K562 (cell line): ENCODE results near the gene BAG1. TPM values are rescaled to one million over a fixed set of nuclear protein-coding genes. Genes with fewer than 3 reads are reported as not detected.

Source experiments
- ATAC-seq: fragments of 200-7000 bp; cut with Tn5 transposase; 3 replicates; pipeline ENCODE4 v1.9.1; 2020; ENCODE audit warnings: moderate library complexity
- BruUV-seq: library from RNA; stranded (reverse); fragments of 400-500 nt; replicated peaks from 2 replicates; lab custom pipeline; 2021; lab: Mats Ljungman, UMichigan
- CTCF ChIA-PET: fragments of 300-600 bp; formaldehyde crosslinking; extraction: SDS; loops from one replicate; lab custom pipeline; 2021; ENCODE audit warnings: low intra/inter-chr PET ratio; lab: Yijun Ruan, JAX
- POLR2A ChIA-PET: fragments of 300-600, 350-650 bp; sonication (Branson Sonifier 250); formaldehyde crosslinking; extraction: SDS; loops from one replicate; lab custom pipeline; 2021; ENCODE audit warnings: antibody characterized with exemption, inconsistent platforms; lab: Yijun Ruan, JAX
- DNase-seq, 4 experiments: peaks; one replicate each; pipeline versions ENCODE4 v3.0.0 to v3.0.0-alpha.2; 2011 to 2018; ENCODE audit warnings: low spot score in 3 of 4, mixed read lengths in 3 of 4; ENCODE audit errors: extremely low read depth in 1 of 4
- FAIRE-seq: peaks from 2 replicates; lab custom pipeline; 2011; peaks lifted over from hg19 to GRCh38; lab: Jason Lieb, UNC
- H2AFZ ChIP-seq: 2 replicates; pipeline ENCODE4 v1.6.0; 2011; ENCODE audit warnings: low read depth, low read length, control low read depth, inconsistent platforms
- H3K27ac ChIP-seq: fragments of 200-600 bp; 3 replicates; pipeline ENCODE4 v1.8.0; 2011; ENCODE audit warnings: low read depth, mild to moderate bottlenecking, control low read depth, inconsistent platforms, low read length, moderate library complexity, mixed read lengths; ENCODE audit errors: extremely low read depth
- H3K27me3 ChIP-seq, 2 experiments: fragments of 300-600 bp in 1 of 2; 2 replicates in 1 of 2; 3 replicates in 1 of 2; pipeline versions ENCODE4 v1.6.0 to v1.8.0; 2011; ENCODE audit warnings: inconsistent platforms in 2 of 2, low read length in 2 of 2, mild to moderate bottlenecking in 1 of 2, mixed read lengths in 1 of 2, moderate library complexity in 1 of 2; ENCODE audit not compliant: control insufficient read depth in 2 of 2, insufficient read depth in 2 of 2
- H3K36me3 ChIP-seq: fragments of 300-600 bp; 3 replicates; pipeline ENCODE4 v1.8.0; 2011; ENCODE audit warnings: mild to moderate bottlenecking, low read length, inconsistent platforms; ENCODE audit not compliant: control insufficient read depth, insufficient read depth
- H3K4me1 ChIP-seq, 2 experiments: fragments of 200-600 bp in 1 of 2; replicated peaks in 1 of 2; 2 replicates in 1 of 2; 3 replicates in 1 of 2; pipeline versions ENCODE4 v1.5.1 to v1.8.0; 2011; ENCODE audit warnings: inconsistent platforms in 2 of 2, low read length in 2 of 2, mild to moderate bottlenecking in 1 of 2, mixed read lengths in 1 of 2, moderate library complexity in 1 of 2; ENCODE audit not compliant: control insufficient read depth in 2 of 2, insufficient read depth in 2 of 2
- H3K4me2 ChIP-seq: 2 replicates; pipeline ENCODE4 v1.6.1; 2011; ENCODE audit warnings: low read length, control low read depth, inconsistent platforms, mixed read lengths; ENCODE audit not compliant: insufficient read depth
- H3K4me3 ChIP-seq: fragments of 200-600 bp; sonication (generic), shearing (Covaris generic); 2 replicates; pipeline ENCODE4 v1.5.1; 2016; ENCODE audit warnings: control low read depth, inconsistent platforms
- H3K79me2 ChIP-seq: fragments of 200-600 bp; 3 replicates; pipeline ENCODE4 v1.8.0; 2011; ENCODE audit warnings: low read length, inconsistent platforms; ENCODE audit not compliant: control insufficient read depth, insufficient read depth
- H3K9ac ChIP-seq, 2 experiments: 2 replicates each; pipeline versions ENCODE4 v1.6.0 to v1.6.1; 2011; ENCODE audit warnings: low read depth in 2 of 2, low read length in 2 of 2, control low read depth in 1 of 2, inconsistent platforms in 1 of 2, mild to moderate bottlenecking in 1 of 2, mixed read lengths in 1 of 2; ENCODE audit not compliant: insufficient read depth in 1 of 2
- H3K9me1 ChIP-seq: one replicate; pipeline ENCODE4 v1.6.0; 2011; ENCODE audit warnings: inconsistent platforms, mild to moderate bottlenecking, low read length, moderate library complexity; ENCODE audit not compliant: control insufficient read depth, insufficient read depth
- H3K9me3 ChIP-seq: replicated peaks from 2 replicates; pipeline ENCODE4 v1.5.1; 2011; ENCODE audit warnings: low read depth, low read length, inconsistent platforms; ENCODE audit not compliant: control insufficient read depth, insufficient read depth
- H4K20me1 ChIP-seq: replicated peaks from 2 replicates; pipeline ENCODE4 v1.6.1; 2011; ENCODE audit warnings: low read length, inconsistent platforms, mixed read lengths; ENCODE audit not compliant: control insufficient read depth, insufficient read depth
- CBFA2T3 ChIP-seq: fragments of 450-650 bp; IDR thresholded peaks from 2 replicates; pipeline ENCODE4 v1.6.1; 2017
- MEF2D ChIP-seq: conservative IDR thresholded peaks from 2 replicates; pipeline ENCODE4 v1.6.1; 2016; ENCODE audit warnings: low read depth, missing genetic modification characterization, missing compliant biosample characterization
- MYNN ChIP-seq, 2 experiments: sonication (generic); formaldehyde crosslinking in 1 of 2; IDR thresholded peaks; 2 replicates each; pipeline versions ENCODE4 v1.5.0 to v1.6.1; 2016 to 2020; ENCODE audit warnings: antibody characterized with exemption in 1 of 2, missing genetic modification reagents in 1 of 2
- NR2C2 ChIP-seq, 2 experiments: fragments of 200-800 bp in 1 of 2; sonication (Bioruptor generic) in 1 of 2; sonication (generic) in 1 of 2; formaldehyde crosslinking in 1 of 2; IDR thresholded peaks; 2 replicates each; pipeline versions ENCODE4 v1.6.1 to v1.8.0; 2016 to 2022; ENCODE audit warnings: mild to moderate bottlenecking in 1 of 2, missing compliant biosample characterization in 1 of 2, missing genetic modification characterization in 1 of 2, missing genetic modification reagents in 1 of 2
- RAD51 ChIP-seq: fragments of 450-650 bp; IDR thresholded peaks from 2 replicates; pipeline ENCODE4 v1.7.1; 2016; ENCODE audit warnings: low read depth, mild to moderate bottlenecking, borderline replicate concordance
- SRSF1 ChIP-seq: fragments of 200-400 bp; formaldehyde crosslinking; IDR thresholded peaks from 2 replicates; pipeline ENCODE4 v1.6.1; 2017; ENCODE audit warnings: mild to moderate bottlenecking, low read depth, low read length, moderate library complexity
- ZBTB1 ChIP-seq: sonication (generic); formaldehyde crosslinking; IDR thresholded peaks from 2 replicates; pipeline ENCODE4 v1.8.1; 2023; ENCODE audit warnings: missing genetic modification reagents, low read depth, mild to moderate bottlenecking, borderline replicate concordance
- ZNF184 ChIP-seq: sonication (generic); formaldehyde crosslinking; IDR thresholded peaks from 2 replicates; pipeline ENCODE4 v1.5.0; 2020; ENCODE audit warnings: missing genetic modification reagents
- WGBS: fragments of 100-300 bp; shearing (Covaris generic); methylation state at CpG from one replicate; pipeline ENCODE4 v1.1.6; 2016; ENCODE audit warnings: low coverage, mixed read lengths; ENCODE audit not compliant: insufficient coverage; ENCODE audit errors: missing lambda C conversion rate; 5-methylcytosine and 5-hydroxymethylcytosine counted together
- in situ Hi-C: fragments of 300-500 bp; cut with MboI; formaldehyde crosslinking; loops from 4 replicates; pipeline ENCODE4 v1.15.0; 2018; ENCODE audit warnings: inconsistent platforms, mixed read lengths
- intact Hi-C: fragments of 100-400 bp; cut with micrococcal nuclease; formaldehyde crosslinking; loops from 2 replicates; pipeline ENCODE4 v1.14.2; 2022
- polyA plus RNA-seq, 8 experiments: library from polyadenylated mRNA; depleted of rRNA in 4 of 8; stranded (reverse) in 5 of 8; unstranded in 3 of 8; fragments of >200 nt; fragmentation: Nextera tagmentation in 2 of 8; fragmentation: Illumina TruSeq in 1 of 8; extraction: Ambion mirVana in 2 of 8; extraction: Trizol in 1 of 8; gene quantifications; 2 replicates each; pipeline versions ENCODE4 v1.2.1 to v1.2.3, GENCODE V29; 2011 to 2014; ENCODE audit warnings: inconsistent platforms in 1 of 8, missing spikeins in 1 of 8
- total RNA-seq, 7 experiments: library from RNA; depleted of rRNA in 6 of 7; stranded (reverse); fragments of >200 nt in 6 of 7; fragmentation: Illumina TruSeq in 2 of 7; extraction: Trizol in 2 of 7; gene quantifications; 2 replicates each; pipeline versions ENCODE4 v1.2.1 to v1.2.3, GENCODE V29; 2011 to 2021; ENCODE audit warnings: low replicate concordance in 1 of 7
- TF ChIP-seq, protein P1 (sequence below): sonication (generic); formaldehyde crosslinking; IDR thresholded peaks from 2 replicates; pipeline ENCODE4 v1.4.0; 2020; ENCODE audit warnings: mild to moderate bottlenecking, missing genetic modification reagents

The BAG1 gene
- total and polyA plus RNA-seq, 9 of the 15 experiments (the other 6 are each of a cell fraction or from before 2014, with no cell fraction given) = 9.7 to 106 (median 56.9) TPM

DNA sequence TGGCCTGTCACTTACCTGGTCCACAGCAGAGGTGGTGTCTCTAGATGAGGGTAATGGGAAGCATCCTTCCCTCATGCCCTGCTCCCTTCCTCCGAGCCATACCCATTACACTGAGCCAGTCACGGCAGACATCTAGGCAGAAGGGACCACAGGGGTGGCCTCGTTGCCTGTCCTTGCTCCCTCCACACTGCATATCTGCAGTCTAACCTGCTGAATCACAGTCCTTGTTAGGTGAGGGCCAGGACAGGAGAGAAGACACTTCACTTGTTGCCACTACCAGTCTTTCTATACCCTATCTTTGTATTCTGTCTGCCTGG lies 43.0 kb downstream of the BAG1 start:
- H3K9ac ChIP-seq = no peak overlapping the region
- H3K4me3 ChIP-seq = no peak overlapping the region
- peaks cover 0 to 4% of the 10 kb centered on the region in 2 experiments; a peak in 3 of 5 replicates for H3K4me1 ChIP-seq
- in situ Hi-C loops (no loop called here), intact Hi-C loops (loop anchor here (10.0 kb wide), 1 partner anchor 227 kb away; no protein-coding TSS in a partner anchor)
- BruUV-seq = no TSS peak
- no peaks in the 10 kb centered on the region for H3K27me3 ChIP-seq
- H3K79me2 ChIP-seq = no peaks in the 10 kb centered on the region
- POLR2A ChIA-PET = no interaction called here
- ATAC-seq (peak; percentile 28; the same call in 2 of the 3 replicates), DNase-seq (no peak)
- no peaks in the 10 kb centered on the region for H3K9me3 ChIP-seq
- H3K9me1 ChIP-seq = no peaks in the 10 kb centered on the region
- CTCF ChIA-PET = no interaction called here
- no peaks in the 10 kb centered on the region for H3K36me3 ChIP-seq
- no peaks in the 10 kb centered on the region for H4K20me1 ChIP-seq
- no peak overlapping the region for H3K4me2 ChIP-seq
- H2AFZ ChIP-seq = peak overlapping the region; percentile 40; the same call in 1 of the 2 replicates
- WGBS = 40% methylated on average over 2 of the region's 3 CpGs
- TF ChIP-seq ZBTB1 = no peak
- no peak for TF ChIP-seq CBFA2T3
- TF ChIP-seq NR2C2 (CRISPR knock-in tag; IDR thresholded peaks at IDR 0.05) = no peak
- no peak for TF ChIP-seq NR2C2 (tag; IDR thresholded peaks at IDR 0.05)
- TF ChIP-seq, protein P1, sequence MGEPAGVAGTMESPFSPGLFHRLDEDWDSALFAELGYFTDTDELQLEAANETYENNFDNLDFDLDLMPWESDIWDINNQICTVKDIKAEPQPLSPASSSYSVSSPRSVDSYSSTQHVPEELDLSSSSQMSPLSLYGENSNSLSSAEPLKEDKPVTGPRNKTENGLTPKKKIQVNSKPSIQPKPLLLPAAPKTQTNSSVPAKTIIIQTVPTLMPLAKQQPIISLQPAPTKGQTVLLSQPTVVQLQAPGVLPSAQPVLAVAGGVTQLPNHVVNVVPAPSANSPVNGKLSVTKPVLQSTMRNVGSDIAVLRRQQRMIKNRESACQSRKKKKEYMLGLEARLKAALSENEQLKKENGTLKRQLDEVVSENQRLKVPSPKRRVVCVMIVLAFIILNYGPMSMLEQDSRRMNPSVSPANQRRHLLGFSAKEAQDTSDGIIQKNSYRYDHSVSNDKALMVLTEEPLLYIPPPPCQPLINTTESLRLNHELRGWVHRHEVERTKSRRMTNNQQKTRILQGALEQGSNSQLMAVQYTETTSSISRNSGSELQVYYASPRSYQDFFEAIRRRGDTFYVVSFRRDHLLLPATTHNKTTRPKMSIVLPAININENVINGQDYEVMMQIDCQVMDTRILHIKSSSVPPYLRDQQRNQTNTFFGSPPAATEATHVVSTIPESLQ (CRISPR knock-in tag) = no peak
- TF ChIP-seq RAD51 = no peak
- TF ChIP-seq MEF2D (tag) = no peak
- TF ChIP-seq ZNF184 (CRISPR knock-in tag) = no peak
- no peak for TF ChIP-seq MYNN (IDR thresholded peaks at IDR 0.05)
- TF ChIP-seq MYNN (CRISPR knock-in tag; IDR thresholded peaks at IDR 0.05) = no peak
- TF ChIP-seq SRSF1 = no peak
- TF ChIP-seq, all 486 proteins: peak for 0
- no peak for FAIRE-seq
- no peak overlapping the region for H3K27ac ChIP-seq
